ENCODE results near the gene TLR10. TPM values are rescaled to one million over a fixed set of nuclear protein-coding genes. Genes with fewer than 3 reads are reported as not detected.
"Not testable (repeated sequence)": the region's sequence is repeated elsewhere in the genome, so short reads cannot be mapped to it uniquely, and the experiment has no call there.

The TLR10 gene
- total and polyA plus RNA-seq, 2 donors (not counting 3 experiments of a cell fraction or from before 2014, with no cell fraction given): not detected

DNA sequence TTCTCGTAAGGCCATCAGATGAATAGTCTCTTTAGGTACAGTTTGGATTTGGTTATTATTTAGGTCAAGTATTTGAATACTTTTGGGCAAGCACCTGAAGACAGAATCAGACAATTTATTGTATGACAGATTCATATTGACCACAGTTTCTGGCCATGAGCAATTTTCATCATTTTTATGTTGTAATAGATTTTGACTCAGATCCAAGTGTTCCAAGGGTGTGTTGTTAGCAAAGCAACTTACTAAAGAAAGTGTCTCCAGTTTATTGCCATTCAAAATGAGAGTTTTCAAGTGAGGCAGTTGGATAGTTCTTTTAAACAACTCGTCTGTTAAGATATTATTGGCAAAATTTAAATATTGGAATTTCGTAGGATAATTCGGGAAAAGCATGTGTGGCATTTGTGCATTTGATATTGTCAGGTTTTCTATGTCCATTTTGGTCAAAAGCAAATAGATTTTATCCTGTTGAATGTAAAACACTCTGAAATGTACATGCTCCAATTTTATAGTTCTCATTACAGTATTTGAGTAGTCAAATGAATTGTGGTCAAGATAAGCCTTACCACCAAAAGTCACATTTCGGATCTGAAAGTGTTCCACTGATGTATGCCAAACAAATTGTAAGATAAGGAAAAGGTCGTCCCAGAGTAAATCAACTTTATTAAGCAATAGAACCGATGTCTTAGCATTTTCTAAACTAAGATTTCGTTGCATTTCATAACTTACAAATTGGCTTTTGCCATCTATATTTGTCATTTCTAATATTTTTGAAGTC, 8.4 kb downstream of the TLR10 start:
- Histone ChIP-seq H3K36me3 (ENCODE audit: control insufficient read depth in 2 of 2, extremely low read depth in 1 of 2, insufficient read depth in 2 of 2, low read length in 2 of 2) (no peaks in the 10 kb centered on the region), H3K9me1 (replicated peaks; ENCODE audit: control insufficient read depth, extremely low read depth, insufficient read depth, low read length) (no peaks in the 10 kb centered on the region), H3K79me2 (ENCODE audit: control insufficient read depth, insufficient read depth, low read length) (no peaks in the 10 kb centered on the region), H3K4me2 (ENCODE audit: insufficient read depth, low read length) (no peak overlapping the region), H3K27ac (ENCODE audit: insufficient read depth, low read depth, low read length) (no peak overlapping the region), H3K4me1 (ENCODE audit: control insufficient read depth, extremely low read depth, insufficient read depth, low read length) (no peaks in the 10 kb centered on the region), H3K4me3 (replicated peaks in 1 of 3; ENCODE audit: insufficient read depth in 1 of 3, low read depth in 1 of 3, low read length in 3 of 3) (no peak overlapping the region), H3K9ac (replicated peaks; ENCODE audit: extremely low read depth, insufficient read depth, low read length) (no peak overlapping the region), H3K9me3 (replicated peaks; ENCODE audit: control insufficient read depth, insufficient read depth, low read length) (no peaks in the 10 kb centered on the region), H3K27me3 (ENCODE audit: control insufficient read depth in 2 of 2, insufficient read depth in 2 of 2, low read length in 2 of 2) (peaks cover 12 to 19% of the 10 kb centered on the region in 2 experiments), H4K20me1 (replicated peaks; ENCODE audit: control insufficient read depth, extremely low read depth, insufficient read depth, low read length) (no peaks in the 10 kb centered on the region), H2AFZ (ENCODE audit: low read depth, low read length) (no peak overlapping the region)
- no peak for DNase-seq (ENCODE audit: low read depth, low spot score)
- dilution Hi-C loops (cut with MboI; ENCODE audit: extremely low pct_ligation_motif_present, low sequenced_read_pairs) (no loop called here), intact Hi-C loops (cut with micrococcal nuclease) (no loop called here)
- no peak for FAIRE-seq
- no TSS peak for BruUV-seq (replicated peaks)
- no peak for TF ChIP-seq EZH2 (IDR thresholded peaks at IDR 0.05; ENCODE audit: borderline replicate concordance, low read depth, low read length, severe bottlenecking)
- TF ChIP-seq GATA2 (IDR thresholded peaks at IDR 0.05; ENCODE audit: insufficient read depth, insufficient read length, low read depth, low read length): no peak
- ChIA-PET POLR2A (no interaction called here), CTCF (interaction anchor here (6.3 kb wide), 1 partner anchor 7 kb away, joined by 56 read pairs; the partner anchor contains the start of gene TLR10)

- H3K36me3 ChIP-seq (ENCODE audit: control insufficient read depth in 2 of 2, extremely low read depth in 1 of 2, insufficient read depth in 2 of 2, low read length in 2 of 2); H3K27ac ChIP-seq (ENCODE audit: insufficient read depth, low read depth, low read length); H3K4me1 ChIP-seq (ENCODE audit: control insufficient read depth, extremely low read depth, insufficient read depth, low read length); POLR2A ChIA-PET; H3K4me2 ChIP-seq (ENCODE audit: insufficient read depth, low read length); dilution Hi-C loops (cut with MboI; ENCODE audit: extremely low pct_ligation_motif_present, low sequenced_read_pairs); FAIRE-seq; H3K9me3 ChIP-seq (replicated peaks; ENCODE audit: control insufficient read depth, insufficient read depth, low read length); intact Hi-C loops (cut with micrococcal nuclease); DNase-seq (ENCODE audit: low read depth, low spot score); H3K4me3 ChIP-seq (replicated peaks in 1 of 3; ENCODE audit: insufficient read depth in 1 of 3, low read depth in 1 of 3, low read length in 3 of 3); H3K9ac ChIP-seq (replicated peaks; ENCODE audit: extremely low read depth, insufficient read depth, low read length); BruUV-seq (replicated peaks); H3K9me1 ChIP-seq (replicated peaks; ENCODE audit: control insufficient read depth, extremely low read depth, insufficient read depth, low read length); H3K79me2 ChIP-seq (ENCODE audit: control insufficient read depth, insufficient read depth, low read length); H4K20me1 ChIP-seq (replicated peaks; ENCODE audit: control insufficient read depth, extremely low read depth, insufficient read depth, low read length); H2AFZ ChIP-seq (ENCODE audit: low read depth, low read length): not testable (repeated sequence)
- CTCF ChIA-PET: interaction anchor here (1.2 to 6.3 kb wide), 4 partner anchors 10 to 85 kb away, joined by 3 to 56 read pairs (median 22); partner anchors contain the start of gene TLR10
- H3K27me3 ChIP-seq (ENCODE audit: control insufficient read depth in 2 of 2, insufficient read depth in 2 of 2, low read length in 2 of 2): peaks cover 10 to 23% of the 10 kb centered on the region in 2 experiments
Observed at GRCh38 chr4:38770281-38770680, 12.5 kb downstream of the TLR10 start.

All from endothelial cell of umbilical vein (primary cell).